ENCODE measurements around the gene CHKB.
"Not testable (repeated sequence)": the region's sequence is repeated elsewhere in the genome, so short reads cannot be mapped to it uniquely, and the experiment has no call there.

The CHKB gene

DNA sequence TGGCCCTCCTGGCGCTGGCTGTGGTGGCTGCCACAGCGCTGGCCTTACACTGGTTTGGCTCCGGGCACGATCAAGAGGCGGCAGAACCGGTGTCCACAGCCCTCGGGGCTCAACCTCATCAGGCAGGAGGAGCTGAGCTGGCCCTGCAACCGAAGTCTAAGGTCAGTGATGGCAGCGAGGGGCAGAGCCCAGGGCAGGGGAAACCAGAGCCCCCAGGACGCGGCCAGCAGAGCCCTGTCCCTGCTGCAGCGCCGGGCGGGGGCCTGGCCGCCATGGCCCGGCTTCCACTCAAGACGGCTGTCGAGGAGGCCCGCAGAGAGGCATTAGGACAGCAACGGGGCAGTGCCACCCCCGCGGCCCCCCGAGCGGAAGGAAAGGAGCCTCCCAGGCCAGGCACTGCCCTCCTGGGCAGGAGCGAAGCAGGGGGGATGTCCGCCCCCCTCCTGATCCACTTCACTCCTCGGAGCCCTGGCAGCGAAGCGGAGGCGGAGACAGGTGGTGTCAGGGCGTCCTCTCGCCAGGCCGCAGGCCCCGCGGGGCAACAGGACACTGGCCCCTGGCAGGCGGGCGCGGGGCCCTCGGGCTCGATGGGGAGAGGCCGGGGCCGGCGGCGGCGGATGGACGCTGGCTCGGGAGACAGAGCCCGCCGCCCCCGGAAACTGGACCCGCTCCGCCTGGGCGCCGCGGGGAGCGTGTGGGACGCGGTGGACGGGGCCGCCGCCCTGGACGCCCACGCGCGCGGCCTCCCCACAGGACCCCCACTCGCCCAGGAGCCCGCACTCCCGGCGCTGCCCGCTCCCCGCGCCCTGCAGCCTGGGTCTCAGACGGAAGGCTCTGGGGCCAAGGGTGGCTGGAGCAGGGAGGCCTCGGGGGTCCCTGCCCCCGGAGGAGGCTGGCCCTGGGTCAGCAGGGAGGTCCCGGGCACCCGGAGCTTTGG is 36.1 kb downstream of the CHKB start:
- DNase-seq: no peak

DNA sequence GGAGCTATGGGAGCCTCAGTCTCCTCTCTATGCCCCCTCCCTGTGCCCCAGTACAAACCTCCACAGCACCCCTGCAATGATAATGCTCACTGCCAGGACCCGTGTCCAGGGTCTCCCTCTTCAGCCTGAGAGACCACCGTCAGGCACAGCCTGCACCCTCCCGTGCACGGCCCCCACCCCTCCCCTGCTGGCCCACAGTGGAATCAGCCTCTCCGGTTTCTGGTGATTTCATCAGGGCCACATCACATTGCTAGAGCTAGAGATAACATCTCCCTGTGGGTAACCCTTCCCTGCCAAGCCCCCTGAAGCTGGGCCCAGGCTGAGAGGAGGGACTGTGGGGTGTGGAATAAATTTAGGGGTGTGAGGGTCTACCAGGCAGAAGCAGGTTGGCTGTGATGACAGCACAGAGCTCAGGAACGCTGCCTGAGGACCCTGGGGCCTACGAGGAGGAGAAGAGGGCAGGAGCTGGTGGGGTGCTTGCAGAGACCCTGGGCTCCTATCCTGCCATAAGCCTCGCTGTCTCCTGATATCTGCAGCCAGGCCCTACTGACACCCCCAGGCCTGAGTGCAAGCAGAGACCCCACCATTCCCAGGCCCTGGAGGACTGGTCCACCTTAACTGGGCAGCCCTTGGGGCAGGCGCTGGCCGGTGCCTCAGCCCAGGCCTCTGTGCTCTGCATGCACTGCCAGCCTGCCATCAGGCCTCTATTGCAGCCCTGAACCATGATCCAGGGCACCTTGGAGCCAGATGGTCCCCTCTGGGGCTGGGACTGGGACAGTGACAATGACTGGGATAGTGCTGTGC is 36.9 kb downstream of the CHKB start, which contains the start of gene KLHDC7B:
KLHDC7B (plus strand) TSS at position 378 of the 804 bp plus-strand sequence; CDS start at position 723, 345 bp downstream.
- no peak for DNase-seq

DNA sequence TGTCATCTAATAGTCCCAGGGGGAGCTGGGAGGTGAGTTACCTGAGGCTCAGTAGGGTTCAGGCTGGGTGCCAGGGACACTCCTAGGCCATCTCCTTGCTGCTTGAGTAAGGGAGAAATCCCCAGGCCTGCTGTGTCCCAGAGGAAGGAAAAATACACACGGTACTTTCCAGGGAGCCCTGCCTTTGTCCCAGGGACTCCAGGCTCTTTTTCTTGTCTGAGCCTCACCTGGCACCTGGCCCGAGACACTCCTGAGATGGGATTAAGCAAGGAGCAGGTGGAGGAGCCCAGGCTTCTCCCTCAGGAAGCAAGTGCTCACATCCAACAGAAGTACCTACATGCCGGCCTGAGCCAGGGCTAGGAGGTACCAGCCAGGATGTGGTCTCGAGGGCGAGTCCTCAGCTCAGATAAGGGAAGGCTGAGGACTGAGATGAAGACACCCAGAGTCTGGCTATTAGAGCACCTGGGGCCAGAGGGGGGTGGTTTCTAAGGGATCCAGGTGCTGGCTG is 37.8 kb downstream of the CHKB start:
- DNase-seq: no peak

DNA sequence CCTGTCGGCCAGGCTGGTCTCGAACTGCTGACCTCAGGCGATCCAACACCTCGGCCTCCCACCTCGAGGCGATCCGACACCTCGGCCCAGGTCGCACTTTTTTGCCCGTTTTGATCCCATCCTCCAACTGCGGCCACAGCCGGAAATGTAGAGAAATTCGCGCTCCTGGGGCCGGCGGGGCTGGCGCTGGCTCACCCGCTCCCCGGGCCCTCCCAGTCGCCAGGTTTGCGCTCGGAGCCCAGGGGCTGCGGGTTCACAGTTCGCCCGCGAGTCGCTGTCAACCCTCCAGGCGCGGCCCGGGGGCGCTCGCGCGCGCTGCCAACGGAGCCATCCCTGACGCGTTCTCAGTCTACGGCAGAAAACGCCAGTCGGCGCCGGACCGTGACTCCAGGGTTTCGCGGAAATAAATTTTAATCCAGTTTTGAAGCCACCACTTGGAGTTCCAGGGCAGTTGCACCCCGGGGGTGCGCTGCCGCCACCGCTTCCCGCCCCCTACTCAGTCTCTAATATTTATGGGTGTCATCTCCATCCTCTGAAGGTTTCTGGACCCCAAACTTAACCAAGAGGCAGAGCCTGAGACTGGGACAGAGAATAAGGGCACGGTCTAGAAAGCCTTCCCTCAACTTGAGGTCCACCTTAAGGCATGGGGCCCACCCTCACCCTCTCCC is 38.4 kb downstream of the CHKB start:
- DNase-seq: peak; percentile 94

DNA sequence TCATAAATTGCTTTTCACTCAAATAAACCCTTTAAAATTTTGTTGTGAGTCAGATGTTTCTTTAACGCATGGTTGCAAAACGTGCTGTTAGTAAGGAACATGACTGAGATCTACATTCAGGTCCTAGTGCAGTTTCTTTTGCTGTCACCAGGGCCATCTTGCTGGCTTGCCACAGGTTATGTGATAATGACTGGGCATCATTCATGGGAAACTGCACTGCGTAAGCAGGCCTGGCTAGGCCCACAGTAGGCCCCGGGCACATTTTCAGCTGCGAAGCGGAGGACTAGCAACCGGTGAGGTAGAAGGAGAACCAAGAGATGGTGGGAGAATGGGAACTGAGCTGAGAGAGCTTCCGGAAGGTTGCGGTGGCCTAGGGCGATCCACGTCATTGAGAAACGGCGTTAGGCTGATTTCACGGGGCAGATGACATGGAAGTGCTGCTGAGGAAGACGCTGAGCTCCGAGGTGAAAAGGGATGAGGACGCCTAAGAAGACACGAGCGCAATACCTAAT is 40.2 kb downstream of the CHKB start:
- DNase-seq: no peak

DNA sequence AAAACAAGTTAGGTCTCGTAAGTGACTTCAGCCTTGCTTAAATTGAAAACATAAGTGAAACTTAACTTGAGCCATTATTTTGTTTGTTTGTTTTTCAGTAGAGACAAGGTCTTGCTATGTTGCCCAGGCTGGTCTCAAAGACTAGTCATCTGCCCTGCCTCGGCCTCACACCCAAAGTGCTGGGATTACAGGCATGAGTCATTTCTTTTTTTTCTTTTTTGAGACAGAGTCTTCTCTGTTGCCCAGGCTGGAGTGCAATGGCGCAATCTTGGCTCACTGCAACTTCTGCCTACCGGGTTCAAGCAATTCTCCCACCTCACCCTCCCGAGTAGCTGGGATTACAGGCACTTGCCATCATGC is 41.0 kb downstream of the CHKB start:
- DNase-seq: not testable (repeated sequence)

DNA sequence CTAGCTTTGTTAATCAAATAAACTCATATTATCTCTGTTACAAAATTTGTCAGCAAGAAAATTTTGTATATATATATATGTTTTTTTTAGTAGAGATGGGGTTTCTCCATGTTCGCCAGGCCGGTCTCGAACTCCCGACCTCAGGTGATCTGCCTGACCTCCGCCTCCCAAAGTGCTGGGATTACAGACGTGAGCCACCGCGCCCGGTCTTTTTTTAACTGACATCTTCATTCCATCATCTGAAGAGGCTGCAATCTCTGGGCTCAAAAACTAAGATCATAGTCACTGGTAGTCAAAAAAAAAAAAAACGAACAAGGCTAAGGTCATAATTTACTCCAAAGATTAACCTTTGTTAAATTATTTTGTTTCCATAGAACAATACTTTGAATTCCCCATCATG is 42.3 kb downstream of the CHKB start:
- DNase-seq: no peak

DNA sequence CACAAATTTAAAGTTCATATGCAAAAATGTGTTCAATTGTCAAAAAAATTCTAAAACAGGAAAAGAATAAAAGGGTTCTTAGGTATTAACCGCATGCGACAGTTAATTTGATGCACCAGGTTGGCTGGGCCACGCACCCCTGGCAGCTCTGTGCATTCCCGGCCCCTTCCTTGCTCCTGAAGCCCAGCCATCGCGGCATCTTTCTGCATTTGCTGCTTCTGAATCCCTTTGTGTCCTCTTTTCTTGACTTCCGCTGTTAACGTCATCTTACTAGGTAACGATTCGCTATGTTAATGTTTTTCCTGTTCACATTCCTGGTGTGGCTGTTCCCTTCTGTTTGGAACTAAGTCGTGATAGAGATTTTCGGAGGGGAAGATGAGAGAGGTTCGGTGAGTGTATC is 44.9 kb downstream of the CHKB start:
- DNase-seq: no peak

DNA sequence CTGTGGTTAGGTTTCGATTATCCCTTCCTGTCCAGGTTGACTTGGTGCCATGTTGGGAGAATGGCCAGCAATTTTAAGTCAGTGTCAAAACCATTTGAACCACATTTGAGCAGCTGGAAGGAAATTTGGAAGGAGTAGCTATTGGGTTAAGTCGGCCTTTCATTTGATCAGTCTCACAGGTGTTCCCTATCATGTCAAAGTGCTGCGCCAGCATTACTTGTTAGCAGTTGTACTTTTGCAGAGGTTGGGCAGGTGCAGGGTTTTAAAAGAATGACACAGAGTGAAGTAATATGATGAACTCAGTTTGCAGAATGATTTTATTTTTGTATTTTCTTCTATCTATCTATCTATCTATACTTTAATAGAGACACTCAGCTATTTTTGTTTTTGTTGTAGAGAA is 46.4 kb downstream of the CHKB start:
- DNase-seq: no peak

DNA sequence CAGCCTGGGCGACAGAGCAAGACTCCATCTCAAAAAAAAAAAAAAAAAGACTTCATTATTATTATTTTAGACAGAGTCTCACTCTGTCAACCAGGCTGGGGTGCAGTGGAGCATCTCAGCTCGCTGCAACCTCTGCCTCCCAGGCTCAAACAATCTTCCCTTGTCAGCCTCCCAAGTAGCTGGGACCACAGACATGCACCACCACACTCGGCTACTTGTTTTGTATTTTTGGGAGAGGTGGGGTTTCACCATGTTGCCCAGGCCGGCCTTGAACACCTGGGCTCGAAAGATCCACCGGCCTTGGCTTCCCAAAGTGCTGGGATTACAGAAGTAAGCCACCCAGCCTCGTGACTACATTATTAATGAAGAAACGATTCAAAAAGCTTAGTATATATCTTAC is 47.5 kb downstream of the CHKB start:
- DNase-seq: no peak

DNA sequence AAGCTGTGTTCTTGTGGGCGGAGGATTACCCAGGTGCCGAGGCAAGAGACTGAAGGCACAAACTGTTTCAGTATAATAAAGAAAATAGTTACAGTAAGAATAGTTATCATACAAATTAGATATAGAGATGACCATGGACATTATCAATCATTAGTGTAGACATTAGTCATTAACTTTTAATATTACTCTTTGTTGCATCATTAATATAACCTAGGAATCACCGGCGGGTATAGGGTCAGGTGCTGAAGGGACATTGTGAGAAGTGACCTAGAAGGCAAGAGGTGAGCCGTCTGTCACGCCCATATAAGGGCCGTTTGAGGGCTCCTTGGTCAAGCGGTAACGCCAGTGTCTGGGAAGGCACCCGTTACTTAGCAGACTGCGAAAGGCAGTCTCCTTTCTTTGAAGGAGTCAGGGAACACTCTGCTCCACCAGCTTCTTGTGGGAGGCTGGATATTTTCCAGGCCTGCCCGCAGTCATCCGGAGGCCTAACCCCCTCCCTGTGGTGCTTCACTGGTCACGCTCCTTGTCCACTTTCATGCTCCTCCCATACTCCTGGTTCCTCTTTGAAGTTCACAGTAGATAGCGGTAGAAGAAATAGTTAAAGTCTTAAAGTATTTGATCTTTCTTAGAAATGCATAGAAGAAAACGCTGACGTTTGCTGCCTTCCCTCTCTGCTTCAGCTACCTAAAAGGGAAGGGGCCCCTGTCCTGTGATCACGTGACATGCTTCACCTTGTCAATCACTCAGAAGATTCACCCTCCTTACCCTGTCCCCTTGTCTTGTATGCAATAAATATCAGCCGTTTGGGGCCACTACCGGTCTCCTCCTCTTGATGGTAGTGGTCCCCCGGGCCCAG is 48.6 kb downstream of the CHKB start:
- not testable (repeated sequence) for DNase-seq

DNA sequence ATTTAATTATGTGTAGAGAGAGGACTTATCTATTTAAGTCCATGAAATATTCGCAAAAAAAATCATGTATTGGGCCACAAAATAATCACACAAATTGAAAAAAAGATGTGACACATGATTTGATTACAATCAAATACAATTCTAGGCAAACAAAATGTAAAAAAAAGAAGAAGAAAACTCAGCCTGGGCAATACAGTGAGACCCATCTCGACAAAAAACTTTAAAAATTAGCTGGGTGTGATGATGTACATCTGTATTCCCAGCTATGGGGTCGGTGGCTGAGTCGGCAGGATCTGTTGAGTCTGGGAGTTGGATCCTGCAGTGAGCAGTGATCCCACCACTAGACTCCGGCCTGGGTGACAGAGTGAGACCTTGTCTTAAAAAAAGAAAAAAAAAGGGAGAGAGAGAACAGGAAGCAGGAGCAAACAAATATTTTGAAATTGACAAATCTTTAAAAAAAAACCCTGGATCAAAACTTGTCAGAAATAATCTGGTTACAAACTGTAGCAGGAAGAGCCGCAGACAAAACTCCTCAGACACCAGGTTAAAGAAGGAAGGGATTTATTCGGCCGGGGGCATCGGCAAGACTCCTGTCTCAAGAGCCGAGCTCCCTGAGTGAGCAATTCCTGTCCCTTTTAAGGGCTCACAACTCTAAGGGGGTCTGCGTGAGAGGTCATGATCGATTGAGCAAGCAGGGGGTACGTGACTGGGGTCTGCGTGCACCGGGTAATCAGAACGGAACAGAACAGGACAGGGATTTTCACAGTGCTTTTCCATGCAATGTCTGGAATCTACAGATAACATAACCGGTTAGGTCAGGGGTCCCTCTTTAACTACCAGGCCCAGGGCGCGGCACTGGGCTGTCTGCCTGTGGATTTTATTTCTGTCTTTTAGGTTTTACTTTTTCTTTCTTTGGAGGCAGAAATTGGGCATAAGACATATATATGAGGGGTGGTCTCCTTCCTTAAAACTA is 49.5 kb downstream of the CHKB start:
- DNase-seq: no peak

DNA sequence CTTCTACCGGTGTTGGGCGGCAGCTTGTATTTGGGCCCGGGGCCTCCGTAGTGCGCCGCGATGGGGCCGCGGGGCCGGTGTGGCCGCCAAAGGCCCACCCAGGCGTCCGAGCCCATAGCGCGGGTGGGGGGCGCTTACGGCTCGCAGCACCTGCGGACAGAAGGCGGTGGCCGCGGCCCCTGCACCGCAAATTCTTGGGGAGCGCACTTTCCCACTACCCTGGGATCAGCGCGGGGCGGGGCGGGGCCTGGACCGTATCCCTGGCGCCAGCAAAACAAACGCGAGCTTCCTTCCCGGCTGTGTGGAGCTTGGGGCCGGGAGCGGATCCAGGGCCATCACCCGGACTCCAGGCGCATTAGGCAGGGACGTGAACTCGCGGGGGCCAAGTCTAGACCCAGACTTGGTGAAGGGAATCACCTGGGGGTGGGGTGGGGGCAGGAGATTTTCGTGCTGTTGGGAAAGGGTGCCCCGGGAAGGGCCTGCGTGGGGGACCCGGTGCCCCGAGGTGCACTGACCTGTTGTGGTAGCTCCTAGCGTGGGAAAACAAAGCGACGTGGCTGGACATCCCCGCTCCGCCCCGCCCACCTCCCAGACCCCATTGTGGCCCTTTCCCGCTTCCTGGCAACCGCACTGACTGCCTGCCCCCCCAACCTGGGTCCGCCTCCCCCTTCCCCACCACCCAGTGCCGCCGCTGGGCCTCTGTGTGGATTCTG is 50.5 kb downstream of the CHKB start:
- DNase-seq: peak; percentile 66

DNA sequence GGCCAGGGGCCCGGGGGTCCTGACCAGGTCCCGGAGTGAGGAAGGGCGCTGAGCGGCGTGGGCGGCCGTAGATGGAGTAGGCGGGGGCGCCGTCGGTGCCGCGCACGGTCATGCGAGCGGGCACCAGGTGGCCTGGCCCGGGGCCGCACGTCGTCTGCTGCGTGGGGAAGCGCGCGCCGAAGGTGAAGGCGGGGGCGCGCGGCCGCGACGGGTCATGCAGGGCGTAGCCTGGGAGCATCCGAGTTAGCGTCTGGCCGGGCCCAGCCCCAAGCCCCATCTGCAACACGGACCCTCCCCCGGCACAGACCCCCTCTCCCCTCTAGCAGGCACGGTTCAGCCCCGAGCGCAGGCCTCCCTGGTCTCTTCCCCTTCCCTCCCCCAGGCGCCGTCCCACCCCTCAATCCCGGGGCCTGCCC is 51.1 kb downstream of the CHKB start:
- peak; percentile 90 for DNase-seq

DNA sequence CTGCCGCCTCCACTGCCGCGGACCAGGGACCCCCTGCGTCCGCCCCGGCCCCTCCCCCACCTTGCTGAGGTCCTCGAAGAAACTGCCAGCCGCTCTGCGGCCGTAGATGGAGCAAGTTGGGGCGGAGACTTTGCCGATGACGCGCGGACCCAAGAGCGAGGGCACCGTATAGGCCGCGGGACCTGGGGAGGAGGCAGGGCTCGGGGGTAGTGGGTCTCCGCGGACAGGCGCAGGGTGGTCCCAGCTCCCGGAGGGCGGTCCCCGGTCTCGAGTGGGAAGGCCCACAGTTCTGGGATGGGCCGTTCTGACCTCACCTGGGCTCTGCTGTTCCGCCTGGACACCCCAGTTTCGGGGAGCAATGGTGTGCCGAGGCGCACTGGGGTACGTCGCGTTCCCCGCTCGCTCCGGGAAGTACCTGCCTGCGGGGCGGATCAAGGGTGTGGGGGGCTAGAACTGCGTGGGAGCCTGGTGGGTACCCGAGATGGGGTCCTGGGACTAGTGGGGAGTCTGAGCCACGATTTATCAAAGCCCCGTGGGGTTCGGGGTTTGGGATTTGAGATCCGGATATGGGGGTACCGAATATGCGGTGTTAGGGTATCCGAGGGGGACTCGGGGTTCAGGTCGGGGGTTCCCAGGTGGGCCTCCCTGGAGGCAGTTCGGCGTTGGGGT is 51.6 kb downstream of the CHKB start:
- DNase-seq: peak; percentile 93

DNA sequence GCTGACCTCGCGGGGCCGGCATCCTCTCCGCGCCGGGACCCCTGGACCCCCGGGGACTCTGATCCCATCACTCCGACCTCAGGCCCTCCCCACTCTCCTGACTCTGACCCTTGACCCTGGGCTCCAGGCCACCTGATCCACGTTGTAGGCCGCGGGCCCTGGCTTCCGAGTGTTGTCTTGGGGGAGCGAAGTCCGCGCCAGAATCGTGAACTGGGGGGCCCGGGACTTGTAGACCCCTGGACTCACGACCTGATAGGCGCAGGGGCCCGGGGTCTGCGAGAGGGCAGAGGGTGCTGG is 52.1 kb downstream of the CHKB start:
- no peak for DNase-seq

DNA sequence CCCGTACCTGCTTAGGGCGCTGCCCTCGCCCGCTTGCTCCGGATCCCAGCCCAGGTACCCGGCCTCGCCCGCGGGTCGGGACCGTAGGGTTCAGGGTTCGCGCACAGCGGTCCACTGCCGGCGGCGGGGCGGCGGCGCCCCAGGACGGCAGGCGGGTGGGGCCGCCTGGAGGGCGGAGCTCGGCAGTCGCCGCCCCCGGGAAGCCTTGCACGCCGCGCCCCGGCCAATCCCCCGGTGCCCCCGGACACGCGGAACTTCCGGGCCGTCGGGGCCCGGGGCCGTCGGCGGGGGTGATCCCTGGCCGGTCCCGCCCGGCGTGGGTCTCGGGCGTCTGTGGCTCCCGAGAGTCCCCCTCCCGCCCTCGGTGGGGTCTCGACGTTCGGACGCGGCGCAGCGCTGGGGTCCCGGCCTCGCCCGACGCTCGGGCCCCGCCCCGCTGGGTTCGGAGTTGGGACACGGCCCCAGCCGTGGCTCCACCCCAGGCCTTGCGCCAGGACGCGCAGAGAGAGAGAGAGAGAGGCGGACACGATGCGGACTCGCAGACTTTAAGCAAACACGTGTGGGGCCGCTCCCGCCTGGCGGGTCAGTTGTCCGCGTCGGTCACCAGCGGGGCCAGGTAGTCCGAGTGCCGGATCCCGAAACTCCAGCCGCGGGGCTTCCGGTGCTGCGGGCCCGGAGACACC is 52.6 kb downstream of the CHKB start, which contains the start of gene TYMP:
TYMP (minus strand) TSS at position 116 of the 683 bp plus-strand sequence. CDS start 303 bp downstream, outside the sequence.
- peak; percentile 91 for DNase-seq

DNA sequence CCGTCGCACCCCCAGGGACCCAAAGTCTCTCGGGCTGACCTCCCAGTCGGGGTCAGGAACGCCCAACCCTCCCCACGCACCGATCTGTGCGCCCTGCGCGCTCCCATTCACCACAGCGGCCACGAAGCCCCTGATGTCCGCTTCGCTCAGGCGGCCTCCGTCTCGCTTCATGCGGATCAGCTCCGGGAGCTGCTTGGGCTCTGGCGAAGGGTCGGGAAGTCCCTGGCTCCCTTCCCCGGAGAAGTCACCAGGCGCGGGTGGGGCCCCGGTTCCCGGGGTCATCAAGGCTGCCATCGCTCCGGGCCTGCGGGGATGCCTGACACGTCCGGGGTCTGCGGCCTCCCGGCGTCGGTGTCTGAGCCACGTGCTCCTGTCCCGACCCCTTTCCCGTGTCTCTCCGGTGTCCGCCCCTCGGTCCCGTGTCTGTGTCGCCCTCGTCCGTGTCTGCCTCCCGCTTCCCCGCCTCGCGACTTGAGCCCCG is 53.2 kb downstream of the CHKB start:
- no peak for DNase-seq
